ENCODE measurements around the gene CKAP5.

Gene CKAP5

GRCh38 chr11:46889251-46889650 lies 43.2 kb upstream of the CKAP5 start:
- Histone ChIP-seq H3K36me3 (ENCODE audit: control insufficient read depth in 2 of 2, insufficient read depth in 1 of 2, low read length in 2 of 2) (peaks cover 4 to 47% of the 10 kb centered on the region in 2 experiments; a peak in 2 of 3 replicates), H3K27ac (ENCODE audit: extremely low read depth, low read depth, low read length) (no peak overlapping the region), H3K4me1 (ENCODE audit: control insufficient read depth, insufficient read depth, low read length) (no peaks in the 10 kb centered on the region), H3K9me3 (ENCODE audit: control insufficient read depth, insufficient read depth, low read depth, low read length) (no peaks in the 10 kb centered on the region), H3K4me3 (ENCODE audit: low read depth, low read length) (no peak overlapping the region)
- ChIA-PET CTCF (interaction anchor here (0.7 to 2.6 kb wide), 3 partner anchors 16 to 263 kb away, joined by 3 to 20 read pairs (median 4); no protein-coding TSS in a partner anchor), POLR2A (no interaction called here)
- TF ChIP-seq ZNF175 (tag by site-specific recombination; IDR thresholded peaks at IDR 0.05), result no peak
- TF ChIP-seq ZNF514 (tag by site-specific recombination; IDR thresholded peaks at IDR 0.05), result no peak
- TF ChIP-seq ZNF529 (tag by site-specific recombination; IDR thresholded peaks at IDR 0.05; ENCODE audit: insufficient replicate concordance), result no peak
- TF ChIP-seq ZNF785 (tag by site-specific recombination; IDR thresholded peaks at IDR 0.05), result no peak
- TF ChIP-seq SCRT1 (tag by site-specific recombination; IDR thresholded peaks at IDR 0.05; ENCODE audit: borderline replicate concordance), result no peak
- TF ChIP-seq ZNF549 (tag by site-specific recombination; IDR thresholded peaks at IDR 0.05), result no peak
- TF ChIP-seq ZNF610 (tag by site-specific recombination; IDR thresholded peaks at IDR 0.05; ENCODE audit: borderline replicate concordance), result no peak
- TF ChIP-seq SETDB1 (IDR thresholded peaks at IDR 0.05; ENCODE audit: insufficient read length, low read length), result no peak

- H3K36me3 ChIP-seq (ENCODE audit: control insufficient read depth in 2 of 2, insufficient read depth in 1 of 2, low read length in 2 of 2), result peaks cover 4 to 51% of the 10 kb centered on the region in 2 experiments; a peak in 2 of 3 replicates
- ChIA-PET CTCF (interaction anchor here (0.6 to 2.6 kb wide), 5 partner anchors 17 to 264 kb away, joined by 3 to 20 read pairs (median 3); no protein-coding TSS in a partner anchor), POLR2A (no interaction called here)
- H3K4me3 ChIP-seq (ENCODE audit: low read depth, low read length), result no peak overlapping the region
- H3K4me1 ChIP-seq (ENCODE audit: control insufficient read depth, insufficient read depth, low read length), result no peaks in the 10 kb centered on the region
- TF ChIP-seq ZNF2 (tag by site-specific recombination; IDR thresholded peaks at IDR 0.05) (no peak), ZNF324 (tag by site-specific recombination; IDR thresholded peaks at IDR 0.05) (no peak), ZBTB6 (tag by site-specific recombination; IDR thresholded peaks at IDR 0.05) (no peak), GLI4 (tag by site-specific recombination; IDR thresholded peaks at IDR 0.05) (no peak), ZNF16 (tag by site-specific recombination; IDR thresholded peaks at IDR 0.05; ENCODE audit: low read depth) (no peak), KLF8 (tag by site-specific recombination; IDR thresholded peaks at IDR 0.05) (no peak)
- H3K27ac ChIP-seq (ENCODE audit: extremely low read depth, low read depth, low read length), result no peak overlapping the region
- no peaks in the 10 kb centered on the region for H3K9me3 ChIP-seq (ENCODE audit: control insufficient read depth, insufficient read depth, low read depth, low read length)
These were observed 42.6 kb upstream of the CKAP5 start for GRCh38 chr11:46888636-46889035.

- H3K27ac ChIP-seq (ENCODE audit: extremely low read depth, low read depth, low read length), result no peak overlapping the region
- ChIA-PET POLR2A (interaction anchor here (0.6 kb wide), 1 partner anchor 12 kb away, joined by 3 read pairs; no protein-coding TSS in a partner anchor), CTCF (interaction anchor here (0.7 to 1.2 kb wide), 3 partner anchors 33 to 275 kb away, joined by 3 to 7 read pairs (median 5); no protein-coding TSS in a partner anchor)
- no peaks in the 10 kb centered on the region for H3K9me3 ChIP-seq (ENCODE audit: control insufficient read depth, insufficient read depth, low read depth, low read length)
- no peak for TF ChIP-seq KLF16 (tag by site-specific recombination; IDR thresholded peaks at IDR 0.05)
- no peak for TF ChIP-seq PRDM4 (tag by site-specific recombination; IDR thresholded peaks at IDR 0.05)
- no peak for TF ChIP-seq ZNF623 (tag by site-specific recombination; IDR thresholded peaks at IDR 0.05)
- TF ChIP-seq ZNF585B (tag by site-specific recombination; IDR thresholded peaks at IDR 0.05), result no peak
- TF ChIP-seq ZNF624 (tag by site-specific recombination; IDR thresholded peaks at IDR 0.05), result no peak
- TF ChIP-seq ZSCAN5A (tag by site-specific recombination; IDR thresholded peaks at IDR 0.05), result no peak
- TF ChIP-seq ZNF768 (tag by site-specific recombination; IDR thresholded peaks at IDR 0.05), result no peak
- no peak for TF ChIP-seq ZNF548 (tag by site-specific recombination; IDR thresholded peaks at IDR 0.05)
- TF ChIP-seq ZNF707 (tag by site-specific recombination; IDR thresholded peaks at IDR 0.05), result no peak
- TF ChIP-seq ZBTB11 (tag by site-specific recombination; conservative IDR thresholded peaks at IDR 0.05; ENCODE audit: low read depth), result no peak
- H3K4me1 ChIP-seq (ENCODE audit: control insufficient read depth, insufficient read depth, low read length), result no peaks in the 10 kb centered on the region
- no peak overlapping the region for H3K4me3 ChIP-seq (ENCODE audit: low read depth, low read length)
- H3K36me3 ChIP-seq (ENCODE audit: control insufficient read depth in 2 of 2, insufficient read depth in 1 of 2, low read length in 2 of 2), result peaks cover 0 to 56% of the 10 kb centered on the region in 2 experiments; a peak in 2 of 3 replicates
These were observed 40.1 kb upstream of the CKAP5 start for GRCh38 chr11:46886211-46886610.

All from HEK293 (cell line).